Adrenal gland (tissue), 12 donors: ENCODE data around the gene GRK1. TPM values are rescaled to one million over a fixed set of nuclear protein-coding genes. Genes with fewer than 3 reads are reported as not detected.
"Not testable (repeated sequence)": the region's sequence is repeated elsewhere in the genome, so short reads cannot be mapped to it uniquely, and the experiment has no call there.

Experiments
- DNase-seq, 7 donors: peaks; one replicate each; pipeline ENCODE4 v3.0.0-alpha.2; 2019 to 2020
- H3K27ac ChIP-seq, 5 donors: fragments of 200-600 bp; sonication (generic) in 4 of 5; 1 replicate in 3 of 5; 2 replicates in 2 of 5; pipeline versions ENCODE4 v1.5.1 to v1.8.0; 2016 to 2020; ENCODE audit warnings: mild to moderate bottlenecking in 1 of 5
- H3K27me3 ChIP-seq: fragments of 200-600 bp; 2 replicates; pipeline ENCODE4 v1.8.0; 2021
- H3K36me3 ChIP-seq, 2 donors: fragments of 200-600 bp; replicated peaks in 1 of 2; 1 replicate in 1 of 2; 2 replicates in 1 of 2; pipeline versions ENCODE4 v1.5.1 to v1.8.0; 2018 to 2022
- H3K4me1 ChIP-seq, 2 donors: fragments of 200-600 bp; replicated peaks in 1 of 2; 1 replicate in 1 of 2; 2 replicates in 1 of 2; pipeline versions ENCODE4 v1.5.1 to v1.8.0; 2018 to 2021
- H3K4me3 ChIP-seq, 4 donors: fragments of 200-600 bp; sonication (generic) in 3 of 4; one replicate each; pipeline ENCODE4 v1.5.1; 2016 to 2018
- H3K9me3 ChIP-seq, 3 donors: fragments of 200-600 bp; sonication (generic) in 1 of 3; replicated peaks in 1 of 3; 1 replicate in 2 of 3; 2 replicates in 1 of 3; pipeline versions ENCODE4 v1.5.1 to v1.8.0; 2016 to 2021
- CTCF ChIP-seq, 6 experiments: fragments of 450-650 bp in 4 of 6; fragments of 200-600 bp in 2 of 6; sonication (generic) in 1 of 6; IDR thresholded peaks; 1 replicate in 5 of 6; 2 replicates in 1 of 6; pipeline versions ENCODE4 v1.5.1 to v1.8.0; 2016 to 2021; ENCODE audit warnings: antibody characterized with exemption in 6 of 6, mild to moderate bottlenecking in 2 of 6, moderate library complexity in 1 of 6
- POLR2A ChIP-seq, 2 donors: fragments of 450-650 bp; IDR thresholded peaks; one replicate each; pipeline ENCODE4 v1.6.1; 2017; ENCODE audit warnings: antibody characterized with exemption in 2 of 2, mild to moderate bottlenecking in 2 of 2, moderate library complexity in 1 of 2
- WGBS, 4 donors: extraction: QIAGEN DNeasy Blood & Tissue Kit in 2 of 4; methylation state at CpG; one replicate each; pipeline versions ENCODE4 v1.1.5 to v1.1.7; 2013 to 2017; 5-methylcytosine and 5-hydroxymethylcytosine counted together
- intact Hi-C, 2 donors: fragments of 100-400 bp; cut with DNase I; formaldehyde crosslinking; loops; one replicate each; pipeline versions ENCODE4 v1.14.1 to v1.15.0; 2022 to 2023
- polyA plus RNA-seq, 3 donors: library from polyadenylated mRNA; stranded (reverse); fragments of 200-250 nt in 2 of 3; fragments of 350-450 nt in 1 of 3; fragmentation: Illumina TruSeq in 1 of 3; extraction: RNeasy Lipid Tissue Mini Kit (QIAGEN cat#74804) in 1 of 3; gene quantifications; one replicate each; pipeline ENCODE4 v1.2.3, GENCODE V29; 2013 to 2014
- total RNA-seq, 9 donors: library from RNA; depleted of rRNA in 4 of 9; stranded (reverse); fragments of >200 nt in 4 of 9; fragments of 120-200 nt in 1 of 9; fragmentation: NEBNext Ultra II Directional in 1 of 9; extraction: Animal tissue kit (Norgen Biotek cat#: 25700) in 1 of 9; gene quantifications; one replicate each; pipeline versions ENCODE4 v1.1.0 to v1.2.4, GENCODE V29; 2013 to 2023
- donor health status: healthy with polysubstance abuse.
- donor health status: Bipolar disorder and iron deficiency.
- donor health status: DM: yes; HTN: yes; CAD: no.
- donor health status: DM: no; HTN: no; CAD: no.
- donor health status: DM: no; HTN: no; CAD: no.
- donor health status: DM: yes; HTN: yes; CAD: no.

The GRK1 gene
- total and polyA plus RNA-seq, 12 donors = 0.04 to 0.38 (median 0.22) TPM; not detected in 9

- Histone ChIP-seq H3K27ac (no peak overlapping the region), H3K4me1 (no peaks in the 10 kb centered on the region), H3K27me3 (no peaks in the 10 kb centered on the region), H3K36me3 (peaks cover 0 to 5% of the 10 kb centered on the region in 2 donors), H3K4me3 (no peak overlapping the region), H3K9me3 (no peaks in the 10 kb centered on the region)
- no peak for DNase-seq
- 93 to 98% (median 96%) methylated on average over 15 of the region's 15 CpGs for WGBS, 4 donors
- intact Hi-C loops = no loop called here
- TF ChIP-seq CTCF (IDR thresholded peaks at IDR 0.05) = no peak
- no peak for TF ChIP-seq POLR2A (IDR thresholded peaks at IDR 0.05)
Observed at GRCh38 chr13:113621046-113621445, 46.0 kb upstream of the GRK1 start.

GRCh38 chr13:113621498-113621897, 45.5 kb upstream of the GRK1 start:
- intact Hi-C loops, H3K4me3 ChIP-seq, H3K4me1 ChIP-seq, H3K27ac ChIP-seq, H3K36me3 ChIP-seq, H3K9me3 ChIP-seq, H3K27me3 ChIP-seq: not testable (repeated sequence)
- peak in 3 of 7 donors; percentile 25 to 38 (median 31) for DNase-seq
- 76 to 90% (median 85%) methylated on average over 13 of the region's 13 CpGs for WGBS, 4 donors
- TF ChIP-seq CTCF (IDR thresholded peaks at IDR 0.05) = peak in 5 of 6 experiments; percentile 8 to 47 (median 36)

- H3K9me3 ChIP-seq, DNase-seq, H3K4me1 ChIP-seq, intact Hi-C loops, H3K27ac ChIP-seq, H3K36me3 ChIP-seq, H3K4me3 ChIP-seq, H3K27me3 ChIP-seq: not testable (repeated sequence)
- 89 to 98% (median 95%) methylated on average over 20 of the region's 20 CpGs for WGBS, 4 donors
Observed at GRCh38 chr13:113621986-113622550, 45.0 kb upstream of the GRK1 start.

- no peak for TF ChIP-seq POLR2A (IDR thresholded peaks at IDR 0.05)
- no peak for TF ChIP-seq CTCF (IDR thresholded peaks at IDR 0.05)
- Histone ChIP-seq H3K36me3 (peaks cover 0 to 5% of the 10 kb centered on the region in 2 donors), H3K27ac (no peak overlapping the region), H3K9me3 (no peaks in the 10 kb centered on the region), H3K4me3 (no peak overlapping the region), H3K27me3 (no peaks in the 10 kb centered on the region), H3K4me1 (no peaks in the 10 kb centered on the region)
- intact Hi-C loops = no loop called here
- WGBS, 4 donors = 93 to 97% (median 94%) methylated on average over 23 to 29 of the region's 29 CpGs
- DNase-seq = no peak
Observed at GRCh38 chr13:113622791-113623490, 44.1 kb upstream of the GRK1 start.
